H7 (cell line): ENCODE results near the gene SCAI. TPM values are rescaled to one million over a fixed set of nuclear protein-coding genes. Genes with fewer than 3 reads are reported as not detected.

Experiments
- DNase-seq: peaks from one replicate; pipeline ENCODE4 v3.0.0; 2012
- H3K27me3 ChIP-seq: 2 replicates; pipeline ENCODE4 v1.6.0; 2011; ENCODE audit warnings: mild to moderate bottlenecking, low read length; ENCODE audit not compliant: control insufficient read depth, insufficient read depth
- H3K36me3 ChIP-seq: replicated peaks from 2 replicates; pipeline ENCODE4 v1.5.1; 2011; ENCODE audit warnings: low read length; ENCODE audit not compliant: control insufficient read depth, insufficient read depth
- H3K4me3 ChIP-seq: 2 replicates; pipeline ENCODE4 v1.5.1; 2011; ENCODE audit warnings: low read depth, mild to moderate bottlenecking, control low read depth, low read length, moderate library complexity; ENCODE audit not compliant: insufficient read depth
- total RNA-seq: library from RNA; depleted of rRNA; stranded (reverse); fragments of >200 nt; shearing (Covaris generic); gene quantifications from 2 replicates; pipeline ENCODE4 v1.2.3, GENCODE V29; 2014; rRNA removed

SCAI gene
- total RNA-seq, 1 experiment from 2014 or later: 6.4 TPM

- H3K4me3 ChIP-seq: no peak overlapping the region
- peaks cover 1% of the 10 kb centered on the region; the same call in 1 of the 2 replicates for H3K36me3 ChIP-seq
- H3K27me3 ChIP-seq: no peaks in the 10 kb centered on the region
- DNase-seq: no peak
Measured at GRCh38 chr9:124899845-124900244, 243.5 kb downstream of the SCAI start.

- Histone ChIP-seq H3K36me3 (peaks cover 1% of the 10 kb centered on the region; the same call in 1 of the 2 replicates), H3K27me3 (no peaks in the 10 kb centered on the region), H3K4me3 (no peak overlapping the region)
- no peak for DNase-seq
Measured at GRCh38 chr9:124897570-124898460, 245.5 kb downstream of the SCAI start.

- no peak overlapping the region for H3K4me3 ChIP-seq
- peak; percentile 55 for DNase-seq
- H3K27me3 ChIP-seq: no peaks in the 10 kb centered on the region
- peaks cover 3% of the 10 kb centered on the region; the same call in 1 of the 2 replicates for H3K36me3 ChIP-seq
Measured at GRCh38 chr9:124894741-124895170, 248.6 kb downstream of the SCAI start.

- Histone ChIP-seq H3K4me3 (no peak overlapping the region), H3K36me3 (peaks cover 3% of the 10 kb centered on the region), H3K27me3 (no peaks in the 10 kb centered on the region)
- DNase-seq: no peak
Measured at GRCh38 chr9:124894035-124894740, 249.1 kb downstream of the SCAI start.

Other genes starting within 250 kb of the SCAI start
- 3.7 and 3.9 TPM in 2 replicates for gene GOLGA1, start 202.4 kb downstream of the SCAI start, total RNA-seq
- gene PPP6C, start 46.3 kb upstream of the SCAI start, total RNA-seq: 34.7 and 36.7 TPM in 2 replicates
- gene RABEPK, start 57.0 kb upstream of the SCAI start, total RNA-seq: 37.7 and 40.6 TPM in 2 replicates
- 47.6 and 47.9 TPM in 2 replicates for gene HSPA5, start 97.8 kb upstream of the SCAI start, total RNA-seq
- gene GAPVD1, start 118.3 kb upstream of the SCAI start, total RNA-seq: 22.0 and 28.6 TPM in 2 replicates